ENCODE results near the gene NOX3.
"Not testable (repeated sequence)": the region's sequence is repeated elsewhere in the genome, so short reads cannot be mapped to it uniquely, and the experiment has no call there.

The NOX3 gene

GRCh38 chr6:155468543-155468942 lies 12.9 kb upstream of the NOX3 start:
- not testable (repeated sequence) for DNase-seq (ENCODE audit: low read depth)

DNA sequence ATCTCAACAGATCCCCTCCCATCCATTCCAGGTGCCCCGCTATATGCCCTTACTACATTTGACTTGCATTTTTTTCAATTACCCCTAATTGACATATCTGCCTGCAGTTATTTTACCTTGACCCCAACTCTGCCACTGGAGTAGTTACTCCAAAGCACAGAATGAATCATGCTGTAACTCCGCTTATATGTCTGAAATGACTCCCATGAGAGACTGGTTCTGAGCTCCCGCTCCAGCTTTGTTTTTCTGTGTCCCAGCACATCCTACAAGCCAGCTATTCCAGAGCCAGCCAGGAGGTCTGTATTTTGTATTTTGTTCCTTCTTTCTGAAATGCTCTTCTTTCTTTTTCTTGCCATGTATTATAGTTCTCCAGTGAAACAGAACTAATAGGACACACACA lies 10.9 kb upstream of the NOX3 start:
- no peak for DNase-seq (ENCODE audit: low read depth)

DNA sequence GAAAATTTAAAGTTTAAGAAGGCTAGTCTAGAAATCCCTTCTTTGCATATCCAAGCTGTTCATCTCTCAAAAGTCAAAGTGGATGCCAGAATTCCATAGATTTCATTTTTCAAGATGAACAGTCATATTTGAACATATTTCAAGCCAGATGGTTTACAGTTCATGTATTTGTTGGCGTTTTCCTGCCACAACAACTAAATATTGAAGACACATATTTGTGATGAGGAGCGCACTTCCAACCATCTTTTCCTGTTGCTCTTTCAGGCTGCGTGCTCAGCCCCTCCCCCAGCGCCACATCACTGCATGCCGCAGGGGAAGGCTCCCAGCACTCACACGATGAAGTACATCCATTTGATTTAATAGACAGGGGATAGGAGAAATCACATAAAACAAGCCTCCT lies 5.9 kb upstream of the NOX3 start:
- DNase-seq (ENCODE audit: low read depth) = peak; percentile 39

GRCh38 chr6:155454471-155454870 lies 1.2 kb downstream of the NOX3 start:
- no peak for DNase-seq (ENCODE audit: low read depth)

GRCh38 chr6:155454008-155454407 lies 1.6 kb downstream of the NOX3 start:
- DNase-seq (ENCODE audit: low read depth) = no peak

DNA sequence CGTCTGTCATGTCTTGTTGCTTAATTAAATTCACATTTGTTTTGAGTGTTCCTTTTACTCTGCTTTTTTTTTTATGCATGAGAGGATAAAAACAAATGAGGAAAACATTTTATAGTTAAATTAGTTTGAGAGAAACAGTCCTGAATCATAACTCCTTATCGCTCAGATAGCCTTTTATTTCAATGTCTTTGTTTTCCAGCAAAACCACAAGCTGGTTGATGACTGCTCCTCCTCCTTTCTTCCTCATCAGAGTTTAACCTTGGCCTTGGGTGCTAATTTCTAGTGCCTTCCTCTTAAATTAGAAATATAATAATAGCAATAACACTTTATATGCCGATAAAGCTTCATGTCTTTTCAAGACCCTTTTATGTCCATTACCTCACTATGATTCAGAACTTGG lies 3.1 kb downstream of the NOX3 start:
- peak; percentile 59 for DNase-seq (ENCODE audit: low read depth)

DNA sequence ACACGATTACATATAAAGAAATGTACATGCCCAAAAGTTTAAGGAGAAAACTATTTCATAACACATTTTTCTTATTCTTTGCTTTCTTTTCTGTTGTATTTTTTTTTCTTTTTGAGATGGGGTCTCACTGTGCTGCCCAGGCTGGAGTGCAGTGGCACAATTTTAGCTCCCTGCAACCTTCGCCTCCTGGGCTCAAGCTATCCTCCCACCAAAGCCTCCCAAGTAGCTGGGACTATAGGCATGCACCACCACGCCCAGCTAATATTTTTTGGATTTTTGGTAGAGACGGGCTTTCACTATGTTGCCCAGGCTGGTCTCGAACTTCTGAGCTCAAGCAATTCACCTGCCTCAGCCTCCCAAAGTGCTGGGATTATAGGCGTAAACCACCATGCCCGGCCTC lies 4.1 kb downstream of the NOX3 start:
- not testable (repeated sequence) for DNase-seq (ENCODE audit: low read depth)

DNA sequence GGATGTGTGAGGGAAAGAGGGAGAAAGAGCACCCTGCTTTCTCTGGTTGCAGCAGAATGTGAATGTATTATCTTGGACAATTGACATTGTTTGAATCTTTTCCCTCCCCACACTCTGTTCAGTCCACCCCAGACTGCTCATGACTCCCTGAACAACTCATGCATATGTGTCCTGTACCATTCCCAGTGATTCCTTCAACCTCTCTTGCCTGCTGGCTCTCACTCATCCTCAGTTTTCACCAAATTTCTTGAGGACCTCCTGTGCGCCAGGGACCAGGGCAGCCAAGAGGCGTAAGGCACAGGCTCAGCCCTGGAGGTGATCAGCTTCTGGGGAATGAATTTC lies 5.4 kb downstream of the NOX3 start:
- no peak for DNase-seq (ENCODE audit: low read depth)

DNA sequence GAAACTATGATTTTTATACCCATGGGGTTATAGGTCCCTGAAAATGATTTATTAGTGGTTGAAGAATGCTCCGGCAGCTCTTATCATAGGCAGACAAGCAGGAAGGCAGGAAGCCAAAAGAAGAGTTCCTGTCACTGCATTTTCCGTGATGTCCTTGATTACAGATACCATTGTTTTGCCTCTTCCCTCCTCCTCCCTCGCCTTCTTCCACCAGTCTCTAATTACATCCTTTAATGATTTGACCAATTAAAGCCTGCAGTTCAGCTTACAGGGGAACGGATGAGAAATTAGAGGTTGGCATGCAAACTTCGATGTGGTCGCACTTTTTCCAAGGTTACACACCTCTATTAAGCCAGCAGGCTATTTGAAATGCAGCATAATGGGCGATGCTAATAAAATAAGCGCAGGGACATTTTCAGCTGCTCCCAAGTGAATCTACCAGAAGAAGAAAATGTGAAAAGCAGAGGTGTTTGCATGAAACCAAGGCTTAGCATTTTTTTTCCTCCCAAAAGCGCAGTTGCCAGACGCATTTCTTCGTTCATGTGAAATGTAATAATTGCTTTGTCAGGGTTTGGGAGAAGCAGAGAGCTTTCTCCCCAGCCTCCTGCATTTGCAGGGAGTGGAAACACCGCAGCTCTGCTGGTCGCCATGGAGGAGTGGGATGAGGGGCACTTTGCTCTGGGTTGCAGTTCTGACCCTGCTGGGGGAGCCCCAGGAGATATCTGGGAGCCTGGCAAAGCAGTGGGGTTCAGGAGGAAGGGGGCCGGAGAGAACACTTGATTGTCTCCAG lies 6.0 kb downstream of the NOX3 start:
- DNase-seq (ENCODE audit: low read depth) = peak; percentile 35

DNA sequence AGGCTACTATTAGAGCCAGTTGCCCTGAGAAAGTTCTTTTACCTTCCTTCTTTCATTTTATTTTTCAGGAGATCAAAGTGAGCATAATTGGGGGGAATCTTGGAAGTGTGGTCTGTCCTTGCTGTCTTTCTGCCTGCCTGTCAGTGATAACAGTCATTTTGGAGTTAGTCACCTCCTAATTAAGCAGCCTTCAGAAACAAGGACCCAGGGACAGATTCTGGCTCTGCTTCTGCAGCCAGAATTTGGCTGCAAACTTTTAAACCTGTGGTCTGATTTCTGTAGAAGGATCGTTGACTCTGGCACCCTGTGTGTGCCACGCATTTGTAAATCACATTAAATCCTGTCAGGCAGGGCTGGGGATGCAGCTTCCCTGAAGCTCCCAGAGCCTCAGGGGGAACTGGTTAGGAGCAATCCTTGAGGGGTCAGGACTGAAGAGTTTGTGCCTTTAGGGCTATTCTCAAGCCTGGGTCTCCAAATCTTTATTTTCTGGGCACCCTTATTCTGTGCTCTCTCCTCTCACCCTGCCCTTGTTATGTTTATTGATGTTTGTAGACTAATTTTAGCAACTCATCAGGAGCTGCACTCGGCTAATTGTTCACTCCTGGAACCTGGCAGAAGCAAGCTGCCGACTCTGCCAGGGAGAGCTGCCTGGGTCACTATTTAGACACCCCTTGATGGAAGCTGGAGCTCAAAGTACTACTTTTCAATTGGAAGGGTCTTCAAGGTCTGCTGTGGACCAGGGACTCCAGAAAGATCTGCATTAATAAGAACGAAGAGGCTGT lies 6.8 kb downstream of the NOX3 start:
- DNase-seq (ENCODE audit: low read depth) = no peak

- no peak for DNase-seq (ENCODE audit: low read depth)
Observed at GRCh38 chr6:155447949-155448348, 7.7 kb downstream of the NOX3 start.

DNA sequence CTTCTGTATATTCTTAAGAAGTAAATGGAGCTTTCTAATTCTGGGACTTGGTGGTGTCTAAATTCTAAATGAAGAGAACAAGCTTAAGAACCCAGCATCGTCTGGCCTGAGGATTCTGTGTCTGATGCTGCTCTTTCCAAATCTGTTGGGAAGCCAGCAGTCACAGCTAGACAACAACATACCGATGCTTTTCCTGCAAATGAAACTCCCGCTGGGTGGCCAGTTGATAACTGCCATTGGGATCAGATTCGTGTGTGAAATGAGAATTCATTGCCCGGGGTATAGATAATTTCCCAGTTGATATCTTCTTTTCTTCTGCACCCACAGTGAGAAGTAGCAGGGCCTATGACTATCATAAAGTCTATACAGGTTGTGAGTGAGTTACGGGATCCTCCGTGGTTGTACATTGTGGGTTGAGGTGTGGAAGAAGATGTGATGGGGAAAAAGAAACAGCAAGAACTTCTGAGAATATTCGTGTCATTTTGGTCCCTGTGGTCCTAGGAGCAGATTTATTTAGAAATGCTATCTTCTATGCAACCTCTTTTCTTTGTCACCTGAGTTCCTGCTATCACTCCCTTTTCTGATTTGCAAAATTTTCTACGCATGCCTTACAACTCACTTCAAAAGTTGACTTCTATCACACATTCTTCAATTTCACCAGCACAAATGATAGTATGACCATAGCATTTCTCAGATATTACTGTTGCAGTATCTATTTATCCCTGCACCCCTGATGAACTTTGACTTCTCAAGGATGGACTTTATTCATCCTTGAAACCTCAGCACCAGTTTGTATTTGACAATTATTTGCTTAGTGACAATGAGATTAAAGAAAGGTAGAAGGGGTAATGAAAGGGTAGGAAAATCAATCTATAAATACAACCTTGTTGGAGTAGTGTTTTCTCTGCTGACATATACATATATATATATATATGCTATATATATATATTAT lies 10.4 kb downstream of the NOX3 start:
- no peak for DNase-seq (ENCODE audit: low read depth)

- no peak for DNase-seq (ENCODE audit: low read depth)
Observed at GRCh38 chr6:155444120-155444917, 11.3 kb downstream of the NOX3 start.

DNA sequence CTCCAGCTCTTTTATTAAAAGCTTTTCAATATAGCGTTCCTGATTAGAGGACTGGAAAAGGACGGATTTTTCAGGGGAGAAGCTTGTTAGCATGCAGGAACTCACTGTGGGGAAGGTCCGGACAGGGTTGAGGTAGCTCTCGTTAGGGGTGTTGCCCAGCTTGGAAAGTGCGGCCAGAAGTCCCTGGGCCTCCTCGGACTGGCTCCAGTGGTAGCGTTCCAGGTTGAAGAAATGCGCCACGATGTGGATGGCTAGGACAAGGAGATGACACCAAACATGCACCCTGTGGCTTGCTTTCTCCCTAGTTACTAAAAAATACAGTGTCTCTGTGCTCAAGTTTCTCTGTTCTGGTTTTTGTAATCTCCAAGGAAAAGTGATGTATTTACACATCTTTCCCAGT lies 12.5 kb downstream of the NOX3 start:
- DNase-seq (ENCODE audit: low read depth) = no peak

DNA sequence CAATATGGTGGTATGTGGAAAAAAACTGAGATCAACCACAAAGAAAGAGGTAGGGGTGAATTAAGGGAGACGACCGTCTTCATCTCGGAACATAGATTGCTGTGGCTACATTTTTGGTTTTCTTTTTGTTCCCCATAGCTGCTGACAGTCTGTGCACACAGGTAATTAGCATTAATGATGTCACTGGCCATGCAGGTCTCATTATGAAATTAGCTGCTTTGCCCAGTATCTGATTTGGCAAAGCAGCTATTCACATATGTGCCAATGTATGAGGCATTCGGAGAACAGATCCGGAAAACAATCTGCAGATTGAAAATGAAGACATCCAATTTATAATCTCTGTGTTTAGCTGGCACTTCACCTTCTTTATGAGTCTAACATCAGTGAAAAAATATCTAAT lies 13.1 kb downstream of the NOX3 start:
- no peak for DNase-seq (ENCODE audit: low read depth)

DNA sequence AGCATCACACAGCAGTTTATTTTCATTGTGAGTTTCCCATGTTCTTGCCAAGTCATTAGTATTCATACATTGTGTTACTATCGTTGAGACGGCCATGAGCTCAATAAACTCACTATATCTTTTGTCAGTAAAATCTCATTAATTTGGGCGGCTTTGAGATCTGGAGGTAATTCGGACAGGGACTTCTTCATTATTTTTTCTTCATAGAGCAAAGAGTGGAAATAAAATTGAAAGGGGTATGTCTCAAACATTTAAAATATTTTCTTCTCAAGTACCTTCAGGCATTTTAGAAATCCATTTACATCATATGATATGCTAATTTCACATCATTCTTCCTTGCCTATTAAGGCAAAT lies 14.6 kb downstream of the NOX3 start:
- no peak for DNase-seq (ENCODE audit: low read depth)

DNA sequence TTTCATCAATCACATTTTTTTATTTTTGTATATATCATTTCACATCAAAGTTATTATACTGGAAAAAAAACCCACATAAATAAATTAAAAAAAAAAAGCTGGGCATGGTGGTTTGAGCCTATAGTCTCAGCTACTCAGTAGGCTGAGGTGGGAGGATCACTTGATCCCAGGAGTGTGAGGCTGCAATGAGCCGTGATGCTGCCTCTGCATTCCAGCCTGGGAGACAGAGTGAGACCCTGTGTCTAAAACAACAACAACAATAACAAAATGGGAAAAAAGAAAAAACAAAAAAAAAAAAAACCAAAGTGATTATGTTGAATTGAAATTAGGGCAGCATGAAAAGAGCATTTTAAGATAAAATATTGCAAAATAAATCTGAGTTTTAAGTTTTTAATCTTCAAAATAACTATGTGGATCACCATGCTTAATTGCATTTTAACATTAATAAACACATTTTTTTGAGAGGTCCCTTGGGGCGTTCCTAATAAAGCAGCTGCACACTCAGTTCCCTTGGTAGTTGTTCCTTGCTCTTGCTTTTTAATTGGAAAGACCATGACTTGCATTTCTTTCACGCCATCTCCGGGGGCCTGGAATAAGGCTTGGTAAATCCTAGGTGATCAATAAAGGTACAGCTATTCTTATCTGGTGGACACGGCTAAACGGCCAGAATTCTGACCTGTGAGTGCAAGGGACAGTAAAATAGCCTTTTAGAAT lies 15.1 kb downstream of the NOX3 start:
- no peak for DNase-seq (ENCODE audit: low read depth)

DNA sequence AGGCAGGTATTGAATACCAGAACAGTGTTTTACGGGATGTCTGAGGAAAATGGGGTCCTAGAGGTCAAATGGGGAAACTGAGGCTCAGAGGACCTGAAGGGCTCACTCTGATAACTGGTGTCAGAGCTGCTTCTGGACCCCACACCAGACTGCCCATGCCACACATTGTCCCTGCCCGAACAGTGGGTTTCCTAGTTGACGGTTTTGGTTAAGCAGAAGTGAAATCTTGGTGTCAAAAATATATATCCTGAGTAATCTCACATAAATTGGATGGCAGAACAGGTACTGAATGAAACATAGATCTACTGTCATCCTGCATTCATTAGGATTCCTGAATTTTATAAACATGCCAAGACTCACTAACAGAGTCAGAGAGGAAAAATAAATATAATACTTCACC lies 16.3 kb downstream of the NOX3 start:
- DNase-seq (ENCODE audit: low read depth) = no peak

DNA sequence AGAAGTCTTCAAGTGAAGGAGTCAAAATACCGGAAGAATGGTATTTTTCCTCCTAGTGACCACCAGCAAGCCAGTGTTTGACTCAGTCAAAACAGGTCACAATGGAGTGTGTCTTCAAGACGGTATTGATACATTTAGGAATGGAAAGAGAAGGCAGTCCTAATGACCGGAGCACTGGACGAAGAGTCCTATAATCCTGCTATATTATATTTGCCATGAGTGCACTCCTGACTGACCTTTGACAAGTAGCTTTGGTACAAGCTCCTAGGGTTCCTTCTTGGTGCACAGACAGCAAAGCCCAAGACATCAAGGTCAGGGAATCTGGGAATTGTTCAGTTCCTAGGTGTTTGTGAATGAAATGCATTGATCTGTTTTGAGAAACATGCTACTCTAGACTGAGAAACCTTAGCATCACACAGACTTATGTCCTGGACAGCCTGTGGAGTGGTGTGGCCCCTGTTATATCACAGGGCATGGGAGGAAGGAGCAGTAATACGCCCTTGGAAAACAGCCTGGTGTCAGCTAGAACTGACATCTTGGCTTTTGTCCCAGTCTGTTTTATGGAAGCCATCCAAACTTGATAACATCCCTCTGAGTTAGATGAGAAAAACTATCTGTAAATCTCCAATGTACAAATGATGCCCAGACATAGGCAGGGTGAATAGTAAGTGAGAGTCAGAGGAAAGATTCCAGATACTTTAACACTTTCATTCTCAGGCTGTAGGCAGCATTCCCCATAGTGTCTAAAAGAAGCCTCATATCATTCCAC lies 18.5 kb downstream of the NOX3 start:
- DNase-seq (ENCODE audit: low read depth) = peak; percentile 66

DNA sequence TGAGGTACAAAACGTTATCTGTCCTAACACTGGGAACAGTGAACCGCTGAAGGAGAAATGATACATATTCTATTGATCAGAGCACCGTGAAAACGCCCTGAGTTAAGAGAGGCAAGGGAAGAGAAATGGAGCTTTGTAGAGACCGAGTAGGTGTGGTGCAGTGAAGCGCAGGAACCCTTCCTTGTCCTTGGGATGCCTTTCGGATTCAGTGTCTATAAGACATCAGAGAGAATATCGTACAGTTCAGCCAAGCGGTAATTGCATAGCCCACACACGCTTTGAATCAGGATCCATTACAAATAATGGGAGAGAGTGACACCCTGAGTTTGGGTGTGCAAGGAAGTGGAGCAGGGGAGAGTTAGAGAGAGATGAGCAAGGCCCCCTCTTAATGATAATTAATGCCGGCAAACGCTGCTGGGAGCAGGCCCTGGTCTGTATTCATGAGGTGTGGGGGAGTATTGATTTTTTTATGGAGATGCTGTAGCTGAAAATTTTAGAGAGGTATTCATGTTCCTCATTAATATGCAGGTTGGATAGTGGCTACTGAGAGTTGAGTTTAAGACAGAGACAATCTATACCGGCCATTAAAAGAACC lies 20.7 kb downstream of the NOX3 start:
- DNase-seq (ENCODE audit: low read depth) = no peak

All from amniotic epithelial cell (primary cell).